Stomach (tissue), 9 donors: Measurements from ENCODE around the gene RGS6. TPM values are rescaled to one million over a fixed set of nuclear protein-coding genes. Genes with fewer than 3 reads are reported as not detected.

Experiments
- DNase-seq, 2 donors: peaks; one replicate each; pipeline versions ENCODE4 v3.0.0 to v3.0.0-alpha.2; 2013 to 2019
- H3K27ac ChIP-seq, 5 donors: fragments of 200-600 bp in 4 of 5; sonication (generic) in 4 of 5; one replicate each; pipeline ENCODE4 v1.5.1; 2013 to 2019; ENCODE audit warnings: mild to moderate bottlenecking in 1 of 5, moderate library complexity in 1 of 5
- H3K27me3 ChIP-seq, 3 donors: fragments of 200-600 bp; sonication (generic); one replicate each; pipeline ENCODE4 v1.5.1; 2017 to 2019; ENCODE audit warnings: mixed run types in 1 of 3
- H3K36me3 ChIP-seq, 4 donors: fragments of 200-600 bp; sonication (generic); 1 replicate in 3 of 4; 2 replicates in 1 of 4; pipeline ENCODE4 v1.5.1; 2016 to 2019
- H3K4me1 ChIP-seq, 4 donors: fragments of 200-600 bp; sonication (generic); one replicate each; pipeline ENCODE4 v1.5.1; 2016 to 2019
- H3K4me3 ChIP-seq, 4 donors: fragments of 200-600 bp; sonication (generic) in 3 of 4; one replicate each; pipeline ENCODE4 v1.5.1; 2016 to 2019; ENCODE audit warnings: mild to moderate bottlenecking in 1 of 4
- H3K9me3 ChIP-seq, 4 donors: fragments of 200-600 bp; sonication (generic); one replicate each; pipeline ENCODE4 v1.5.1; 2016 to 2019
- EP300 ChIP-seq: sonication (generic); formaldehyde crosslinking; IDR thresholded peaks from one replicate; pipeline ENCODE4 v1.6.1; 2017; ENCODE audit warnings: antibody characterized with exemption
- POLR2A ChIP-seq, 4 donors: fragments of 450-650 bp; IDR thresholded peaks; one replicate each; pipeline ENCODE4 v1.6.1; 2016; ENCODE audit warnings: antibody characterized with exemption in 4 of 4, control low read depth in 2 of 4, mild to moderate bottlenecking in 1 of 4, moderate library complexity in 1 of 4
- POLR2AphosphoS5 ChIP-seq, 3 donors: sonication (generic); formaldehyde crosslinking; IDR thresholded peaks; one replicate each; pipeline ENCODE4 v1.6.1; 2016; ENCODE audit warnings: antibody characterized with exemption in 3 of 3
- WGBS, 5 donors: extraction: QIAGEN DNeasy Blood & Tissue Kit in 3 of 5; methylation state at CpG; one replicate each; pipeline versions ENCODE4 v1.1.5 to v1.1.7; 2013 to 2018; 5-methylcytosine and 5-hydroxymethylcytosine counted together
- intact Hi-C: fragments of 100-400 bp; cut with DNase I; formaldehyde crosslinking; loops from one replicate; pipeline ENCODE4 v1.15.1; 2023; ENCODE audit warnings: low total_unique reads
- polyA plus RNA-seq, 3 donors: library from polyadenylated mRNA; stranded (reverse); fragments of 200-250 nt; gene quantifications; one replicate each; pipeline ENCODE4 v1.2.3, GENCODE V29; 2013
- total RNA-seq, 5 donors: library from RNA; depleted of rRNA; stranded (reverse); fragments of >200 nt; gene quantifications; one replicate each; pipeline versions ENCODE4 v1.1.0 to v1.2.3, GENCODE V29; 2014 to 2016
- TF ChIP-seq, protein P1 (sequence below), 7 experiments: fragments of 450-650 bp in 4 of 7; fragments of 200-600 bp in 3 of 7; sonication (generic) in 3 of 7; IDR thresholded peaks; one replicate each; pipeline ENCODE4 v1.5.1; 2016 to 2019; ENCODE audit warnings: antibody characterized with exemption in 7 of 7, control low read depth in 2 of 7, mild to moderate bottlenecking in 1 of 7
- donor health status: healthy with polysubstance abuse.
- donor health status: Bipolar disorder and iron deficiency.
- donor health status: healthy.

RGS6 gene
- total and polyA plus RNA-seq, 8 donors = 0.25 to 18.0 (median 0.92) TPM; not detected in 1

- Histone ChIP-seq H3K27ac (no peak overlapping the region), H3K4me1 (no peaks in the 10 kb centered on the region), H3K27me3 (no peaks in the 10 kb centered on the region), H3K36me3 (no peaks in the 10 kb centered on the region), H3K9me3 (no peaks in the 10 kb centered on the region), H3K4me3 (no peak overlapping the region)
- intact Hi-C loops = no loop called here
- 23 to 38% (median 30%) methylated on average over 4 to 6 of the region's 6 CpGs for WGBS, 5 donors
- peak; percentile 27 to 53 for DNase-seq
- TF ChIP-seq, protein P1, sequence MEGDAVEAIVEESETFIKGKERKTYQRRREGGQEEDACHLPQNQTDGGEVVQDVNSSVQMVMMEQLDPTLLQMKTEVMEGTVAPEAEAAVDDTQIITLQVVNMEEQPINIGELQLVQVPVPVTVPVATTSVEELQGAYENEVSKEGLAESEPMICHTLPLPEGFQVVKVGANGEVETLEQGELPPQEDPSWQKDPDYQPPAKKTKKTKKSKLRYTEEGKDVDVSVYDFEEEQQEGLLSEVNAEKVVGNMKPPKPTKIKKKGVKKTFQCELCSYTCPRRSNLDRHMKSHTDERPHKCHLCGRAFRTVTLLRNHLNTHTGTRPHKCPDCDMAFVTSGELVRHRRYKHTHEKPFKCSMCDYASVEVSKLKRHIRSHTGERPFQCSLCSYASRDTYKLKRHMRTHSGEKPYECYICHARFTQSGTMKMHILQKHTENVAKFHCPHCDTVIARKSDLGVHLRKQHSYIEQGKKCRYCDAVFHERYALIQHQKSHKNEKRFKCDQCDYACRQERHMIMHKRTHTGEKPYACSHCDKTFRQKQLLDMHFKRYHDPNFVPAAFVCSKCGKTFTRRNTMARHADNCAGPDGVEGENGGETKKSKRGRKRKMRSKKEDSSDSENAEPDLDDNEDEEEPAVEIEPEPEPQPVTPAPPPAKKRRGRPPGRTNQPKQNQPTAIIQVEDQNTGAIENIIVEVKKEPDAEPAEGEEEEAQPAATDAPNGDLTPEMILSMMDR (IDR thresholded peaks at IDR 0.05) = peak in 3 of 7 experiments; percentile 36 to 53 (median 52)
- no peak for TF ChIP-seq POLR2A (IDR thresholded peaks at IDR 0.05)
Observed at GRCh38 chr14:72024043-72024407, 91.8 kb downstream of the RGS6 start.

GRCh38 chr14:72024504-72024903, 92.3 kb downstream of the RGS6 start:
- H3K4me1 ChIP-seq = no peaks in the 10 kb centered on the region
- no peak for DNase-seq
- 55 to 66% (median 56%) methylated on average over 4 of the region's 4 CpGs for WGBS, 5 donors
- H3K4me3 ChIP-seq = no peak overlapping the region
- no peak overlapping the region for H3K27ac ChIP-seq
- no peaks in the 10 kb centered on the region for H3K36me3 ChIP-seq
- H3K9me3 ChIP-seq = peaks cover 0 to 2% (median under 1%) of the 10 kb centered on the region in 4 donors
- intact Hi-C loops = no loop called here
- no peaks in the 10 kb centered on the region for H3K27me3 ChIP-seq
- TF ChIP-seq POLR2A (IDR thresholded peaks at IDR 0.05) (no peak), EP300 (no peak), POLR2AphosphoS5 (IDR thresholded peaks at IDR 0.05) (no peak)
- TF ChIP-seq, protein P1 (IDR thresholded peaks at IDR 0.05) = no peak

DNA sequence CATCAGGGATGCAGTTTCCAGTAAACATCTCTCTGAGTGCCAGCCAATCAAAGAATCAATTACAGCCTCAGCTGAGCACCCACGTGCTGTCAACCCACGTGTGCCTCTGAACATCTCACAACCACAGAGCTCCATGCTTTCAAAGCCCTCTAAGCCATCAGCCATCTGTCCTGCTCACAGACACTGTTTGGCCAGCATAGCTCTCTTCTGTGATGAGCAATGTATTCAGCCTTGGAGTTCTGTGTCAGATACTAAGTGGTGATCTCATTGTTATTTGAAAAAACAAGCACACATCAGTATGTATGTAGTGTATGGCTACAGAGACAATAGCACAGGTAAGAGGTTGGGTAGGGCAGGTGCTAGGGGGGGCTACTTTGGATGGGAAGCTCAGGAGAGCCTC, 94.3 kb downstream of the RGS6 start:
- 25 to 54% (median 34%) methylated on average over 2 of the region's 2 CpGs for WGBS, 5 donors
- intact Hi-C loops = no loop called here
- no peak overlapping the region for H3K27ac ChIP-seq
- H3K4me3 ChIP-seq = no peak overlapping the region
- DNase-seq = no peak
- peaks cover 0 to 13% (median 2%) of the 10 kb centered on the region in 4 donors for H3K9me3 ChIP-seq
- H3K4me1 ChIP-seq = no peaks in the 10 kb centered on the region
- no peaks in the 10 kb centered on the region for H3K36me3 ChIP-seq
- TF ChIP-seq POLR2AphosphoS5 (IDR thresholded peaks at IDR 0.05) (no peak), EP300 (no peak), POLR2A (IDR thresholded peaks at IDR 0.05) (no peak)
- TF ChIP-seq, protein P1 (IDR thresholded peaks at IDR 0.05) = no peak
- H3K27me3 ChIP-seq = no peaks in the 10 kb centered on the region

DNA sequence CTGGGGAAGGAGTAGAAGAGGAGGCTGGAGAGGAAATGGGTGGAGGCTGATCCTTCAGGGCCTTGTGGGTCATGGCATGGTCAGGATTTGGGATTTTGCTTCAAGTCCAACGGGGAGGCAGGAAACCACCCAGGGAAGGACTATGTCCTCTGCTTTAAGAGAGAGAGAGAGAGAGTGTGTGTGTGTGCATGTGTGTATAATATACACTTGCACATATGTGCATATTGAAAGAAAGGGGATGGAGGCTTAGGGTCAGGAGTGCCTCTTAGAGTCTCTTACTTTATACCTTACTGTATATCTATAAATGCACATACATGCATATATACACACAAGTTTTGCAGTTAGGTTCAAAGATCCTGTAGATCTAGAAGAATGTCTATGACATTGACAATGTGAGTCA, 94.8 kb downstream of the RGS6 start:
- Histone ChIP-seq H3K9me3 (peaks cover 0 to 13% (median 2%) of the 10 kb centered on the region in 4 donors), H3K4me3 (no peak overlapping the region), H3K27ac (no peak overlapping the region), H3K36me3 (no peaks in the 10 kb centered on the region), H3K27me3 (no peaks in the 10 kb centered on the region), H3K4me1 (no peaks in the 10 kb centered on the region)
- TF ChIP-seq EP300 = no peak
- no peak for TF ChIP-seq POLR2AphosphoS5 (IDR thresholded peaks at IDR 0.05)
- TF ChIP-seq, protein P1 (IDR thresholded peaks at IDR 0.05) = no peak
- no peak for TF ChIP-seq POLR2A (IDR thresholded peaks at IDR 0.05)
- WGBS, 5 donors = 45 to 80% (median 67%) methylated on average over 1 of the region's 1 CpG
- intact Hi-C loops = no loop called here
- DNase-seq = no peak
